SK-N-MC (cell line): ENCODE results near the gene KCNE2.

Source experiments
- EZH2 ChIP-seq: fragments of 200-600 bp; sonication (generic); IDR thresholded peaks from one replicate; pipeline ENCODE4 v1.6.1; 2017; ENCODE audit warnings: antibody characterized with exemption
- FOXP2 ChIP-seq: optimal IDR thresholded peaks from 2 replicates; pipeline ENCODE3; 2011; ENCODE audit warnings: mild to moderate bottlenecking, moderate library complexity; ENCODE audit not compliant: insufficient read depth; ENCODE audit errors: extremely low read length, control extremely low read depth
- POLR2AphosphoS5 ChIP-seq: IDR thresholded peaks from 2 replicates; pipeline ENCODE4 v1.6.1; 2012; ENCODE audit warnings: mild to moderate bottlenecking, low read depth, low read length, borderline replicate concordance

DNA sequence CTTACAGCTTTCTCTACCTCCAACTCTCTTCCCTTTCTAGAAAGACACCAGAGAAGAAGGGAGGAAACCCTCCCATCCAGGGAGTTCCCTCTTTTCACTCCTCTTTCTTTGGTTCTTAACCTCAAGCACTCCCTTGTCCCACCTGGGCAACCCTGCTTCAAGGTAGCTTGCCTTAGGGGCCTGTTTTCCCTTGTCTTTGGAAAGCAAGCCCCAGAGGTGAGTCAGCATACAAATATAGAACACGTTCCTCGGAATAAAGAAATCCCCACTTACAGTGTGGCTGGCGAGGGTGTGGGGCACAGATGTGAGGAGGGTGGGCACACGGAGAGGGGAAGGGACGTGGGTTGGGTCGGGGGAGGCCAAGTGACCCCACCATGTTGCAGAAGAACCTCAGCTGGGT lies 26.1 kb upstream of the KCNE2 start:
- no peak for TF ChIP-seq POLR2AphosphoS5
- no peak for TF ChIP-seq EZH2
- TF ChIP-seq FOXP2 = no peak
